Bronchial epithelial cell (primary cell): ENCODE data around the gene TRAF3IP3. TPM values are rescaled to one million over a fixed set of nuclear protein-coding genes. Genes with fewer than 3 reads are reported as not detected.
A peak's percentile ranks its signal among the peaks of the same experiment; 100 is the strongest.

Experiments used
- DNase-seq: peaks from one replicate; pipeline ENCODE4 v3.0.0-alpha.2; 2010; ENCODE audit warnings: low read depth
- FAIRE-seq: peaks from 2 replicates; lab custom pipeline; 2011; peaks lifted over from hg19 to GRCh38; lab: Jason Lieb, UNC
- H3K27me3 ChIP-seq: 2 replicates; pipeline ENCODE4 v1.5.1; 2011; ENCODE audit warnings: low read length; ENCODE audit not compliant: control insufficient read depth, insufficient read depth
- H3K36me3 ChIP-seq: 2 replicates; pipeline ENCODE4 v1.5.1; 2011; ENCODE audit warnings: low read length; ENCODE audit not compliant: control insufficient read depth, insufficient read depth
- H3K4me3 ChIP-seq: 2 replicates; pipeline ENCODE4 v1.5.1; 2011; ENCODE audit warnings: mild to moderate bottlenecking, low read depth, low read length, control low read depth
- total RNA-seq: library from RNA; depleted of rRNA; stranded (reverse); fragments of >200 nt; gene quantifications from 2 replicates; pipeline ENCODE4 v1.2.1, GENCODE V29; 2014
- TF ChIP-seq, protein P1 (sequence below): IDR thresholded peaks from 2 replicates; pipeline ENCODE4 v1.5.1; 2011; ENCODE audit warnings: mild to moderate bottlenecking, moderate library complexity, low read length, control low read depth, inconsistent platforms; ENCODE audit not compliant: insufficient read depth, severe bottlenecking

Gene TRAF3IP3
- total RNA-seq, 1 donor from 2014 or later: not detected

DNA sequence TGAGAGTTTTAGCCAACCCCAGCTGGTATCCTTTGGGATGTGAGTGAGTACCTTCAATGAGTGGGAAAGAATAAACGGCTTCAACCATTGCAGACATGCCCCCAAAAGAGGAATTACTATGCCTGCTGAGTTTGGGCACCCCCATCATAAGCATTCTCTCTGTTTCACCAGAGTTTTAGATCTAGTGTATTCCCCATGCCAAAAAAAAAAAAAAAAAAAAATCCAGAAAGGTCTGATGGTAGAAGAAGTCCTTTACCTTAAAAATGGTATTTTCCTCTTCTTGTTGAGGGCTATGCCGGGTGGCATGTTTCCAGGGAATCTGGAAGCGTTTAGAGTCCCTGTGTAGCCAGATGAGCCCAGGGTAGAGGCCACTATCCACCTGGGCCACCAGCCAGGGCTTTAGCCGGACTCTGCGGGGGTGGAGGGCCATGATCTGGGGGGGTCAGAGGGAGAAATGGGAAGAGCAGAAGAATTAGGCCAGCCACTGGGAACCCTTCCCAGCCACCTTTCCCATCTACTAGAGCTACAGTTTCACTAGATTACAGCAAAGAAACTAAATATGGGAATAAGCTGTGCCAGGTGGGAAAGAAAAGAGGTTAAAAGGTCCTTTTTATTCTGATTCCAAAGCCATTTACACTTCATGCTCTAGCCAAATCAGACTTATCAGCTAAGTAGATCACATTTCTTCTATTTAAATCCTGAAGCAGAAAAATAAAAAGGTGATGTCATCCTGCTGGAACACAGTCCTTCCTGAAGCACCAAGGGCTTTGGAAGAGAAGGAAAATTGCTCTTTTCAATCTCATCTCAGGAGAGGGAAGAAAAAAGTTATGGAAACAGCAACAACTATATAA, 45.4 kb downstream of the TRAF3IP3 start:
- no peak for FAIRE-seq
- TF ChIP-seq, protein P1, sequence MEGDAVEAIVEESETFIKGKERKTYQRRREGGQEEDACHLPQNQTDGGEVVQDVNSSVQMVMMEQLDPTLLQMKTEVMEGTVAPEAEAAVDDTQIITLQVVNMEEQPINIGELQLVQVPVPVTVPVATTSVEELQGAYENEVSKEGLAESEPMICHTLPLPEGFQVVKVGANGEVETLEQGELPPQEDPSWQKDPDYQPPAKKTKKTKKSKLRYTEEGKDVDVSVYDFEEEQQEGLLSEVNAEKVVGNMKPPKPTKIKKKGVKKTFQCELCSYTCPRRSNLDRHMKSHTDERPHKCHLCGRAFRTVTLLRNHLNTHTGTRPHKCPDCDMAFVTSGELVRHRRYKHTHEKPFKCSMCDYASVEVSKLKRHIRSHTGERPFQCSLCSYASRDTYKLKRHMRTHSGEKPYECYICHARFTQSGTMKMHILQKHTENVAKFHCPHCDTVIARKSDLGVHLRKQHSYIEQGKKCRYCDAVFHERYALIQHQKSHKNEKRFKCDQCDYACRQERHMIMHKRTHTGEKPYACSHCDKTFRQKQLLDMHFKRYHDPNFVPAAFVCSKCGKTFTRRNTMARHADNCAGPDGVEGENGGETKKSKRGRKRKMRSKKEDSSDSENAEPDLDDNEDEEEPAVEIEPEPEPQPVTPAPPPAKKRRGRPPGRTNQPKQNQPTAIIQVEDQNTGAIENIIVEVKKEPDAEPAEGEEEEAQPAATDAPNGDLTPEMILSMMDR: no peak
- H3K4me3 ChIP-seq: no peak overlapping the region

DNA sequence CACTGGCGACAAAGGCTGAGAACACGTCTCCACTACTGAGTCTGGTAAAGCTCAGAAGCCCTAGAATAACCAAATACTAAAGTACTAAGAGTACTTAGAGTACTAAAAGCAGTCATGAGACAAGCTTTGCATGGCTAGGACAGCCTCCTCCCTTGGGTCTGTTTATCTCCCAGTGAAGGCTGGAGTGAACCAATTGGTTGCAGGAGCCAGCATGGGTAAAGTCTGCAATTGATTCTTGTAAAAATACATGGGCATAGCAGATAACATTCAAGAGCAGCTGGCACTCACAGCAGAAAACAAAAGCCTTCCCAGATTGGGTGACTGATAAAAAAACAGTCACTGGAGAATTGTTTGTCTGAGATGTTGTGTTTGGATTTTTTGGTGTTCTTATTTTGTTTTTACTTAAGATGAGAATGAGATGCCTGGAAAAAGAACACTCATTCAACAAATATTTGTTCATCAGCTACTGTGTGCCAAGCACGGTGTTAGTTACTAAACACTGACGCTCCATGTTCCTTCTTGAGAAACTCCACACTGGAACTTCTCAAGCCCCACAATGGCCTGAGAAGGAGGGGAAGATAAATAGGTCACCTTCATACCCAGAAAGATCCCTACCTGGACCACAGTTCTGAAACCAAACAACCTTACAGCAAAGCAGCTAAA, 46.4 kb downstream of the TRAF3IP3 start:
- DNase-seq: no peak
- no peak for FAIRE-seq
- TF ChIP-seq, protein P1: no peak
- Histone ChIP-seq H3K36me3 (peaks cover 41% of the 10 kb centered on the region), H3K4me3 (peak overlapping the region; percentile 95), H3K27me3 (no peaks in the 10 kb centered on the region)

More for the DNA sequence above, 45.4 kb downstream of the TRAF3IP3 start:
- DNase-seq: no peak
- H3K36me3 ChIP-seq: peaks cover 48% of the 10 kb centered on the region
- H3K27me3 ChIP-seq: no peaks in the 10 kb centered on the region

DNA sequence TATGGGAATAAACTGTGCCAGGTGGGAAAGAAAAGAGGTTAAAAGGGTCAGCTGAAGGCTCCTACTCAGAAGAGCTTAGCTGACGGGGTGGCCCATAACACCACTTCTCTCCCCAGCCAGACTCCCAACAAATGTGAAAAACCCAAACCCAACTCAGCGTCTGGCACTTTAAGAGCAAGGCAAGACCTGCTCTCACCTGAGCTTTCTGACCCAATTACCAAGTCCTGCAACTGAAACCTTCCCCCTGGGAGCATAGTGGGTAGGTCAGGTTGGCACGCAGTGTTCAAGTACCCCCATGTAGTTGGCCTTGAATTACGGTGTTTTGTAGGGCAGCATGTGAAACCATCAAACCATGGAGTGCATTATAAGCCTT, 46.9 kb downstream of the TRAF3IP3 start:
- Histone ChIP-seq H3K27me3 (no peaks in the 10 kb centered on the region), H3K4me3 (peak overlapping the region; percentile 95), H3K36me3 (peaks cover 39% of the 10 kb centered on the region)
- FAIRE-seq (peak; percentile 40), DNase-seq (no peak)
- TF ChIP-seq, protein P1: no peak

DNA sequence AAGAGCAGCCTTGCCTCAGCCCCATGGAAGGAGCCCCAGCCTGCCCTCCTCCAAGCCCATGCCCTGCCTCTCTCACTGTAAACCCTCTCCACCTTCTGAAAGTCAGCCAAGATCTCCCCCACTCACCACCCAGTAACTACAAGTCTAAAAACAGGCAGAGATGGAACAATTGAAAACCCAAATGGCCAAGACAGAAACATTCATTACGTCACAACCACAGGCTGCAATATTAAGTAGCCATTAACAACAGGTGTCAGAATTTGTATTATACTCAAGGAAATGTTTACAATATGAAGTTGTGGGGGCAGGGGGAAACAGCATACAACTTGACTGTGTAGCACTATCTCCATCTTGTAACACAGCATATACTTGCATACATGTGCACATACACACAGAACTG, 47.7 kb downstream of the TRAF3IP3 start:
- DNase-seq (no peak), FAIRE-seq (peak; percentile 92)
- peak overlapping the region; percentile 95 for H3K4me3 ChIP-seq
- no peaks in the 10 kb centered on the region for H3K27me3 ChIP-seq
- TF ChIP-seq, protein P1: no peak
- H3K36me3 ChIP-seq: peaks cover 37% of the 10 kb centered on the region

DNA sequence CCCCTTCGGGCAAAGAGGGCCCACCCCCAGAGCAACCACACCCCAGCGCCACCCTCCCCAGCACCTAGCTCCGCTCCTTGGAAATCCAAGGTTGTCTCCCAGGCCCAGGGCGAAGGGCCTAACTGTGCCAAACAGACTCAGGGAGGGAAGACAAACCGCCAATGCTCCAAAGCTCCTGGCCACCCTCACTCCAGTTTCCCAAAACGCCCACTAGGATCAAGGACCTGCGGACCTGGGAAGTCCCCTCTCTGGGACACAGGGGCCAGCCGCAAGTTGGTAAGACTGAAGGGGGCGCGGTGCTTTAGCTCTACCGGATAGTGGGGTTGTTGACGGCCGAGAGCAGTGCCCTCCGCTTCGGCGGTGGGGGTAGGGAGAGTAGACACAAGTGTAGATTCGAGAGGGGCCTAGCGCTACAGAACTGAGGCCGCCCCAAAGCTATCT, 49.5 kb downstream of the TRAF3IP3 start:
- Histone ChIP-seq H3K4me3 (peak overlapping the region; percentile 95), H3K27me3 (no peaks in the 10 kb centered on the region), H3K36me3 (peaks cover 28% of the 10 kb centered on the region)
- FAIRE-seq: no peak
- peak; percentile 24 for DNase-seq
- TF ChIP-seq, protein P1: peak; percentile 21
